HEK293 (cell line): ENCODE data around the gene NAV3.

Source experiments
- KLF7 ChIP-seq: fragments of 450-650 bp; formaldehyde crosslinking; IDR thresholded peaks from 2 replicates; pipeline ENCODE4 v1.5.1; 2016; ENCODE audit warnings: missing biosample characterization, missing genetic modification characterization, borderline replicate concordance
- PBX3 ChIP-seq: sonication (generic); formaldehyde crosslinking; IDR thresholded peaks from 2 replicates; pipeline ENCODE4 v1.8.1; 2022; ENCODE audit warnings: mild to moderate bottlenecking, moderate library complexity, missing genetic modification reagents
- PRDM10 ChIP-seq: fragments of 450-650 bp; formaldehyde crosslinking; IDR thresholded peaks from 2 replicates; pipeline ENCODE4 v1.5.1; 2016; ENCODE audit warnings: missing biosample characterization, missing genetic modification characterization
- ZEB2 ChIP-seq: fragments of 450-650 bp; formaldehyde crosslinking; IDR thresholded peaks from 2 replicates; pipeline ENCODE4 v1.5.1; 2016; ENCODE audit warnings: missing biosample characterization, missing genetic modification characterization
- ZNF138 ChIP-seq: fragments of 450-650 bp; formaldehyde crosslinking; IDR thresholded peaks from 2 replicates; pipeline ENCODE4 v1.5.1; 2016; ENCODE audit warnings: missing biosample characterization, missing genetic modification characterization, borderline replicate concordance
- ZNF501 ChIP-seq: fragments of 450-650 bp; formaldehyde crosslinking; IDR thresholded peaks from 2 replicates; pipeline ENCODE4 v1.5.1; 2016; ENCODE audit warnings: missing biosample characterization, missing genetic modification characterization
- ZNF544 ChIP-seq: fragments of 450-650 bp; formaldehyde crosslinking; IDR thresholded peaks from 2 replicates; pipeline ENCODE4 v1.5.0; 2017; ENCODE audit warnings: missing biosample characterization, missing genetic modification characterization
- ZNF561 ChIP-seq: fragments of 450-650 bp; IDR thresholded peaks from 2 replicates; pipeline ENCODE4 v1.5.1; 2018; ENCODE audit warnings: missing biosample characterization, missing genetic modification characterization, borderline replicate concordance
- ZNF600 ChIP-seq: fragments of 450-650 bp; formaldehyde crosslinking; IDR thresholded peaks from 2 replicates; pipeline ENCODE4 v1.5.1; 2016; ENCODE audit warnings: missing biosample characterization, missing genetic modification characterization
- ZNF621 ChIP-seq: fragments of 450-650 bp; formaldehyde crosslinking; IDR thresholded peaks from 2 replicates; pipeline ENCODE4 v1.5.1; 2017; ENCODE audit warnings: missing biosample characterization, missing genetic modification characterization
- TF ChIP-seq, protein P1 (sequence below): fragments of 450-650 bp; formaldehyde crosslinking; IDR thresholded peaks from 2 replicates; pipeline ENCODE4 v1.5.1; 2016; ENCODE audit warnings: missing biosample characterization, missing genetic modification characterization
- TF ChIP-seq, protein P2 (sequence below): fragments of 450-650 bp; formaldehyde crosslinking; IDR thresholded peaks from 2 replicates; pipeline ENCODE4 v1.5.1; 2016; ENCODE audit warnings: missing biosample characterization, missing genetic modification characterization
- TF ChIP-seq, protein P3 (sequence below): fragments of 450-650 bp; formaldehyde crosslinking; IDR thresholded peaks from 2 replicates; pipeline ENCODE4 v1.5.1; 2016; ENCODE audit warnings: missing biosample characterization, missing genetic modification characterization

DNA sequence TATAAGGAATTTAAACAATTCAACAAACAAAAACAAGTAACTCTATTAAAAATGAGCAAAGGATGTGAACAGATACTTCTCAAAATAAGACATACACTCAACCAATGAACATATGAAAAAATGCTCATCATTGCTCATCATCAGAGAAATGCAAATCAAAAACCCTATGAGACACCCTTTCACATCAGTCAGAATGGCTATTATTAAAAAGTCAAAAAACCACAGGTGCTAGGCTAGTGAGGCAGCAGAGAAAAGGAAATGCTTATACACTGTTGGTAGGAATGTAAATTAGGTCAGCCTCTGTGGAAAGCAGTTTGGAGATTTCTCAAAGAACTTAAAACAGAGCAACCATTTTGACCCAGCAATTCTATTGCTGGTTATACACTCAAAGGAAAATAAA is 52.0 kb downstream of the NAV3 start:
- TF ChIP-seq KLF7 (tag by site-specific recombination) (no peak), ZNF561 (no peak), ZNF501 (tag by site-specific recombination) (no peak), PRDM10 (tag by site-specific recombination) (no peak), ZEB2 (no peak), ZNF600 (tag by site-specific recombination) (no peak), PBX3 (CRISPR knock-in tag) (no peak), ZNF544 (tag by site-specific recombination) (no peak), ZNF621 (tag by site-specific recombination) (no peak), ZNF138 (tag by site-specific recombination) (no peak)
- TF ChIP-seq, protein P1, sequence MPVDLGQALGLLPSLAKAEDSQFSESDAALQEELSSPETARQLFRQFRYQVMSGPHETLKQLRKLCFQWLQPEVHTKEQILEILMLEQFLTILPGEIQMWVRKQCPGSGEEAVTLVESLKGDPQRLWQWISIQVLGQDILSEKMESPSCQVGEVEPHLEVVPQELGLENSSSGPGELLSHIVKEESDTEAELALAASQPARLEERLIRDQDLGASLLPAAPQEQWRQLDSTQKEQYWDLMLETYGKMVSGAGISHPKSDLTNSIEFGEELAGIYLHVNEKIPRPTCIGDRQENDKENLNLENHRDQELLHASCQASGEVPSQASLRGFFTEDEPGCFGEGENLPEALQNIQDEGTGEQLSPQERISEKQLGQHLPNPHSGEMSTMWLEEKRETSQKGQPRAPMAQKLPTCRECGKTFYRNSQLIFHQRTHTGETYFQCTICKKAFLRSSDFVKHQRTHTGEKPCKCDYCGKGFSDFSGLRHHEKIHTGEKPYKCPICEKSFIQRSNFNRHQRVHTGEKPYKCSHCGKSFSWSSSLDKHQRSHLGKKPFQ (tag by site-specific recombination), result no peak
- TF ChIP-seq, protein P2, sequence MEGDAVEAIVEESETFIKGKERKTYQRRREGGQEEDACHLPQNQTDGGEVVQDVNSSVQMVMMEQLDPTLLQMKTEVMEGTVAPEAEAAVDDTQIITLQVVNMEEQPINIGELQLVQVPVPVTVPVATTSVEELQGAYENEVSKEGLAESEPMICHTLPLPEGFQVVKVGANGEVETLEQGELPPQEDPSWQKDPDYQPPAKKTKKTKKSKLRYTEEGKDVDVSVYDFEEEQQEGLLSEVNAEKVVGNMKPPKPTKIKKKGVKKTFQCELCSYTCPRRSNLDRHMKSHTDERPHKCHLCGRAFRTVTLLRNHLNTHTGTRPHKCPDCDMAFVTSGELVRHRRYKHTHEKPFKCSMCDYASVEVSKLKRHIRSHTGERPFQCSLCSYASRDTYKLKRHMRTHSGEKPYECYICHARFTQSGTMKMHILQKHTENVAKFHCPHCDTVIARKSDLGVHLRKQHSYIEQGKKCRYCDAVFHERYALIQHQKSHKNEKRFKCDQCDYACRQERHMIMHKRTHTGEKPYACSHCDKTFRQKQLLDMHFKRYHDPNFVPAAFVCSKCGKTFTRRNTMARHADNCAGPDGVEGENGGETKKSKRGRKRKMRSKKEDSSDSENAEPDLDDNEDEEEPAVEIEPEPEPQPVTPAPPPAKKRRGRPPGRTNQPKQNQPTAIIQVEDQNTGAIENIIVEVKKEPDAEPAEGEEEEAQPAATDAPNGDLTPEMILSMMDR (tag by site-specific recombination), result no peak
- TF ChIP-seq, protein P3, sequence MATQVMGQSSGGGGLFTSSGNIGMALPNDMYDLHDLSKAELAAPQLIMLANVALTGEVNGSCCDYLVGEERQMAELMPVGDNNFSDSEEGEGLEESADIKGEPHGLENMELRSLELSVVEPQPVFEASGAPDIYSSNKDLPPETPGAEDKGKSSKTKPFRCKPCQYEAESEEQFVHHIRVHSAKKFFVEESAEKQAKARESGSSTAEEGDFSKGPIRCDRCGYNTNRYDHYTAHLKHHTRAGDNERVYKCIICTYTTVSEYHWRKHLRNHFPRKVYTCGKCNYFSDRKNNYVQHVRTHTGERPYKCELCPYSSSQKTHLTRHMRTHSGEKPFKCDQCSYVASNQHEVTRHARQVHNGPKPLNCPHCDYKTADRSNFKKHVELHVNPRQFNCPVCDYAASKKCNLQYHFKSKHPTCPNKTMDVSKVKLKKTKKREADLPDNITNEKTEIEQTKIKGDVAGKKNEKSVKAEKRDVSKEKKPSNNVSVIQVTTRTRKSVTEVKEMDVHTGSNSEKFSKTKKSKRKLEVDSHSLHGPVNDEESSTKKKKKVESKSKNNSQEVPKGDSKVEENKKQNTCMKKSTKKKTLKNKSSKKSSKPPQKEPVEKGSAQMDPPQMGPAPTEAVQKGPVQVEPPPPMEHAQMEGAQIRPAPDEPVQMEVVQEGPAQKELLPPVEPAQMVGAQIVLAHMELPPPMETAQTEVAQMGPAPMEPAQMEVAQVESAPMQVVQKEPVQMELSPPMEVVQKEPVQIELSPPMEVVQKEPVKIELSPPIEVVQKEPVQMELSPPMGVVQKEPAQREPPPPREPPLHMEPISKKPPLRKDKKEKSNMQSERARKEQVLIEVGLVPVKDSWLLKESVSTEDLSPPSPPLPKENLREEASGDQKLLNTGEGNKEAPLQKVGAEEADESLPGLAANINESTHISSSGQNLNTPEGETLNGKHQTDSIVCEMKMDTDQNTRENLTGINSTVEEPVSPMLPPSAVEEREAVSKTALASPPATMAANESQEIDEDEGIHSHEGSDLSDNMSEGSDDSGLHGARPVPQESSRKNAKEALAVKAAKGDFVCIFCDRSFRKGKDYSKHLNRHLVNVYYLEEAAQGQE, result no peak
